ENCODE data around the gene BANF1.

Gene BANF1

DNA sequence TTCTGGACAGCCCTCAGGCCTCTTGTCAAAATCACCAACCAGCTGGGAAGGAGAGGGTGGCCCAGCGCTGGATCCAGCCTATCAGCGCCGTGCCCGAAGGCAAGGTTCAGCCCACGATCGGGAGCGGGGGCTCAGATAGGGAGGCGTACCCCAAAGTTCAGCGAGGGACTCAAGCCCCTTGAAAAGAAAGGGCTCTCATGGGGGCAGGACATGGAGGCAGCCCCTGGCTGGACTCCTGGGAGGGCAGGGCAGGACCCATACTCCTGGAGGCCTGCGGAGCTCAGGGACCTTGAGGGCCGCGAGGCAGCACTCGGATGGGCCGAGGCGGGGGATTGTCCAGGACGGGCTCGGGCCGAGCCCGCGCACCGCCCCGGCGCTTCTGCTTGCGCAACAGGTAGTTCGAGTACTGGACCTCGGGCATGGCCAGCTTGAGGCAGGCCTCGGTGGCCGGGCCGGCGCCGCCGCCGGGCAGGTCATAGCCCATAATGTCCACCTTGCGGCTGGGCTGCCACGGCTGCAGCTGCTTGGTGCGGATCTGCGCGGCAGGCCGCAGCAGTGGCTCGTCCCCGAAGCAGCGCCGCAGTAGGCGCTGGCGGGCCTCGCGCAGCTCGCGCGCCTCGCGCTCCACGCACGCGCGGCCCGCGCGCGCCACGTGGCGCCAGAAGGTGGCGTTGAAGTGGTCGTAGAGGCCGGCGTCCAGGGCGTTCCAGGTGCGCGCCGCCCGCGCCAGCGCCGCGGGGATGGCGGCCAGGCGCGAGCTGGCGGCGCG, 40.1 kb downstream of the BANF1 start:
- DNase-seq, result no peak

DNA sequence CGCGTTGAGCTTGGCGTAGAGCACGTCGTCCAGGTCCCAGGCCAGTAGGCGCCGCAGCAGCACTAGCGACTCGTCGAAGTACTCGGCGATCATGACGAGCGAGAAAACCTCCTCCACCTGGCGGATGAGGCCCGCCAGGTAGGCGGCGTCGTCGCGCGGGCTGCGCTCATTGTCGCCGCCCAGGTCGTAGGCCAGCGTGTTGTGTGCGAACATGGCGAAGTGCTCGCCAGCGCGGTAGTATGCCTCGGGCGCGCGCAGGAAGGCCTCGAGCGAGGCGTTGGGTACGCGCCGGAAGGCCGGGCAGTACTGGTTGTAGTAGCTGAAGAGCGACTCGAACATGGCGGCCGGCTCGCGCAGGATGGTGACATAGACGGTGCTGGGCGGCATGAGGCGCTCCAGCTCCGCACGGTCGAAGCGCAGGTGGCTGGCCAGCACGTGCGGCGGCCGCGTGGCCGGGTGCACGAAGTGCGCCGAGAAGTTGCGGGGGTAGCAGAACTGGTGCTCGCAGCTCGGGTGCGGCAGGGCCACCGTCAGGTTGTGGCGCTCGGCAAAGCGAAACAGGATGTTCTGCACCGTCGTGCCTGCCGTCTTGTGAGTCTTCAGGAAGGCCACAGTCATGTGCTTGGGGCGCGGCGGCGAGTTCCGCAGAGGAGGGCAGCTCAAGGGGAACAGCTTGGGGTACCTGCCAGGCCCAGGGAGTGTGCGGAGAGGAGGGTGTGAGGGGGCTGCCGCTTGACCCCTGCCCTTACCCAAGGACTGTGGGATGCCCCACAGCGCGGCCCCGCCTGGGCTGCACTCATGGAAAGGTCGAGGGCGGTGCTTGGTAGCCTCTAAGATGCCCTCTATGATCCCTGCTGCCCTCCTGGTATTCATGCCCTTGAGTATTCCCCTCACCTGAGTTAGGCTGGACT, 40.9 kb downstream of the BANF1 start:
- no peak for DNase-seq

DNA sequence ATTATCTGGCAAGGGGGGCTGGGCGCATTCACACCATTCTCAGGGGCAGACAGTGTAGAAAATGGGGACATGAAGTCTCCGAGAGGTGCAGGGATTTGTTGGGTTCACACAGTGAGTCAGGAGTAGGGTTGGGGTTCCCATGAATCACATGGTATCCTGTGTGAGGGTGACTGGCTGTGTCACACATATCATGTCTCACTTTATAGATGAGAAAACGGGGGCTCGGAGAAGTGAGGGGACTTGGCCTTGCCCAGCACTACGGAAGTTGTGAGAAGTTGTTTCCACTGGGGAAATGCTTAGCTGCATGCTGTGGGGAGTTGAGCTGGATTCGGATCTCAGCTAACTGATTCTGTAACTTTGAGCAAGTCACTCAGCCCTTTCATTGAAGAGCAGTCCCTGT, 42.5 kb downstream of the BANF1 start:
- no peak for DNase-seq

DNA sequence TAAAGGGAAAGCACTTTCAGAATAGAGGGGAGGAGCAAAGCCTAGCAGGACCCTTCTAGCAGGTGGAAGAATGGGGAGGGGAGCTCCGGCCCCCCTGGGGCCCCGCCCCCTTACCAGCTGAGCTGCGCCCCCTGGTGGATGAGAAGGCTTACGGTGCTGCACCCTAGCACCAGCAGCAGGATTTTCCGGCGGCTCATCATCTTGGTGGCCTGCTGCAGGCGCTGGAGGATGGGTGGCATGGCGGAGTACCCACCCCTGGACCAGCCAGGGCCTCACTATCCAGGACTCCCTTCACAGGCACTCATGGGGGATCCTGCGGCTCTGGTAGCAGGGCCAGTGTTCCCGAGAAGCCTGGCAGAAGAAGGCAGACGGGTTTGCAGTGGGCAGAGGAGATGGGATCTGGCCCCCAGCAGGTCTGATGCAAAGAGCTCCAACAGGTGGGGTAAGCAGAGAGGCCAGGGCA, 42.9 kb downstream of the BANF1 start:
- DNase-seq, result peak; percentile 83 to 88

DNA sequence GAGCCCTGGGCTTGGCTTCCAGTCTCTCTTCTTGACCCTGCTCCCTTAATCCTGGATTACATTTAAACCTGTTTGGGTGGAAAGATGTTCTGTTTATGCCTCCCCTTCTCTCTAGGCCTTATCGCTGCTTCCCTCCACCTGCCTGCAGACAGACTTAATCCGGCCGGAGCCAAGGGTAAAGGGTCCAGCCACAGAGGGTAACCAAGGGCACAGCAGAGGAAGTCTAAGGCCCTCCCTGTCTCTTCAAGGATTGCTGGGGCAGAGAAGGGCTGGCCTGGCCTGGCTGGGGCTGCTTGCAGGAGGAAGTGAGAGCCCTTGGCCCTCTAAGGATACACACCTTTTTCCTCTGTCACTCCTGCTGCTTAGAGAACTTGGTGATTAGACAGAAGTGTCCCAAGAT, 44.6 kb downstream of the BANF1 start:
- DNase-seq, result no peak

DNA sequence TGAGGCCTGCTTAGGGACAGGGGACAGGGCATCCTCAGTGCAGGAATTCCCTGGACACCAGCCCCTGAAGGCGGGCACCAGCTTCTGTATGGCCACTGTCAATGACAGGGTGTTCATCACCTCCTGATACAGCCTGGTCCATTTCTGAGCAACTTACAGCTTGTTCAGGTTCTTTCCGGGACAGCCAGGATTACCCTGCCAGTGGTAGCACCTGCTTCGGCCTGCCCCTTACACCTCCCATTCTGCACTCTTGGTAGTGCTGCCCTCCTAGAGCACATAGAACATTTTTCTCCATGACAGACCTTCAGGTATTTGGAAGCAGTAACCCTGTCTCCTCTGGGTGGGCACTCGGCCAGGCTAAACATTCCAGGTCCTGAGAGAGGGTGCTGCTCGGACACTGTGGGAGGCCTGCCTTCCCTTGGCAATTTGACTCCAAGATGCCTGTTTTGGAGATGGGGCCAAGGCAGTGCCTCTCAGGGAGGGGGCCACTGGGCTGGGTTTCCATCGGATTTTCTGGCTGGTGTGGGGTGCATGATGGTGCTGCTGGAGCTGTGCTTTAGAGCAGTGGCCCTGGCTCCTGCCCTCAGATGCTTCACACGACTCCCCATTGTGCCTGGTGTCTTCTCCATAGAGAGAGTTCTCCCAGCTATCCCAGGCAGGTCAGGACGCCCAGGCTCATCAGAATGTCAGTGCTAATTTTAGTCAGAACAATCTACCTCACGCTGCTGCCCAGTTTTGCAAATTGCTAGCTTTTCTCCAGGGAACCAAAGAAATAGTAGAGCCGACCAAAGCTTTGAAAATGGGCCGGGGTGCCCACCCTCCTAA, 45.5 kb downstream of the BANF1 start:
- DNase-seq, result no peak

DNA sequence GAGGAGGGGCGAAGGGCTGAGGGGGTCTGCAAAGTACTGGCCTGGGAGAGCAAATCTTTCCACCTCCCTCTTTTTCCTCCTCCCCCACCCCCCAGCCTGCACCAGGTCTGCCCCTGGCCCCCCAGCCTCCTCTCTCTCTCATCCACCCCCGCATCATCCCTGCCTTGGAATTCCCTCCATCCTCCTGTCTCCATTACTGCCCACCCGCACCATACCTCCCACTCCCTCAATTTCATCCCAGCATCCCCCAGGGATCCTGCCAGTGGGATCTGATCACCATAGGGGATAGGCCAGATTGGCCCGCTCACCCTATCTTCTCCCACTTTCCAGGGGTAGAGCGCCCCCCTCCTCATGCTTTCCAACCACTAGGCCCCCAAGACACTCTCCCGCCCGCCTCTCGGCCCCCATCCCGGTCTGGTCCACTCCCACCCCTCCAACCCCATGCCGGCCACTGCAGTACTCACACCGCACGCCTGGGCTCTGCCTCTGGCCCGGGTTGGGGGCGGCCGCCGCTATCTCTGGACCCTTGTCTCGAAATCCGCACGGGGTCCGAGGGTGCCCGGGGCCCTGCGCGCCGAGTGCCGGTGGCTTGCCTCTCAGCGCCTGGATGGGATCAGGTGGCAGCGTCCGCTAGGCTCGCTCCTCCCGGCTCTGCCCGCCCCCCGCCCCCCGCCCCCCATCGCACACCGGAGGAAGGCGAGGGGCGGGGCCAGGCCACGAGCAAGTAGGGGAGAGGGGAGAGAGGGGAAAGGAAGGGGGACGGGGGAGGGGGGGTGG, 46.4 kb downstream of the BANF1 start, which contains the start of gene GAL3ST3:
Gene GAL3ST3 (minus strand): TSS at position 615 of the 777 bp plus-strand sequence. CDS start 3,746 bp downstream, outside the sequence.
- DNase-seq, result no peak

DNA sequence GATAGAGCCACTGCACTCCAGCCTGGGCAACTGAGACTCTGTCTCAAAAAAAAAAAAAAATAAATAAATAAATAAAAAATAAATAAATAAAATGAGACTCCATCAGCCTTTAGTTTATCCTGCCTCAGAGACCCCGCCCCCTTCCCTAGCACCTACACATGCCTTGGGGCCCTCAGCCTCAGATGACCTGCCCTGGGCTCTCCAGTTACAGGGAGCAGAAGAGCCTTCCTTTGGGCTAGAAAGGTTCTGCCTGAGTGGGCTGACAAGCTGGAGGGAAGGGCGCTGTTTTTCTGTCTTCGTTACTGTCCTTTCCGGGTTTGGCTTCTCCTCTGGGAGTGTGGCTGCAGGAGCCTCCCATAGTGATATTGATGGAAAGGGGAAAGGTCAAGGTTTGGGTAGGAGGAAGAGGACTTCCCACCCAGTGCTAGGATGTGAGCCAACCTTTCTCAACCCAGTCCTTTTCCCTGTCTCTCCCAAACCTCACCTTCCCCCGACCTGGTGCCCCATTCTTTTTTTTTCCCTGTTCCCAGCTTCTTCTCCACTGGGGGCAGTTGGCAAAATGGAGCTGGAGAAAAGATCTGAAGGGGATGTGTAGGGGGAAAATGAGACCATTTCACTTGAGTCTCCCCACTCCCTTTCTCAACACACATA, 48.4 kb downstream of the BANF1 start:
- no peak for DNase-seq

DNA sequence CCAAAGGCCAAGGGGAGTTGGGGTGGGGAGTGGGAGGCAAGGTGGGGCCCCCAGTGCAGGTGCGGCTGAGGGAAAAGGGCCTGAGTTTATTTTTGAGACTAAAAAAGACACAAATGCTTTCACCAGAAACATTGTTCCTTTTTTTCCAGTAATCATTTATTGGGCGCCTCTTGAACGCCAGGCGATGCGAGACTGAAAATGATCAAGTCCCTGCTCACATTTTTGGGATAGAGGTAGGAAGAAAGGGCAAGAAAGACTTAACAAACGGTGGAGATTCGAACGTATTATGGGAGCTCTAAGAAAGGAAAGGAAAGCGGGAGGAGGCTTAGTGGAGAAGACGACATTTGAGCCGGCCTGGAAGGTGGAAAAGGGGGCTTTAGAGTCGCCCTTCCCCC, 49.1 kb downstream of the BANF1 start:
- DNase-seq, result no peak

DNA sequence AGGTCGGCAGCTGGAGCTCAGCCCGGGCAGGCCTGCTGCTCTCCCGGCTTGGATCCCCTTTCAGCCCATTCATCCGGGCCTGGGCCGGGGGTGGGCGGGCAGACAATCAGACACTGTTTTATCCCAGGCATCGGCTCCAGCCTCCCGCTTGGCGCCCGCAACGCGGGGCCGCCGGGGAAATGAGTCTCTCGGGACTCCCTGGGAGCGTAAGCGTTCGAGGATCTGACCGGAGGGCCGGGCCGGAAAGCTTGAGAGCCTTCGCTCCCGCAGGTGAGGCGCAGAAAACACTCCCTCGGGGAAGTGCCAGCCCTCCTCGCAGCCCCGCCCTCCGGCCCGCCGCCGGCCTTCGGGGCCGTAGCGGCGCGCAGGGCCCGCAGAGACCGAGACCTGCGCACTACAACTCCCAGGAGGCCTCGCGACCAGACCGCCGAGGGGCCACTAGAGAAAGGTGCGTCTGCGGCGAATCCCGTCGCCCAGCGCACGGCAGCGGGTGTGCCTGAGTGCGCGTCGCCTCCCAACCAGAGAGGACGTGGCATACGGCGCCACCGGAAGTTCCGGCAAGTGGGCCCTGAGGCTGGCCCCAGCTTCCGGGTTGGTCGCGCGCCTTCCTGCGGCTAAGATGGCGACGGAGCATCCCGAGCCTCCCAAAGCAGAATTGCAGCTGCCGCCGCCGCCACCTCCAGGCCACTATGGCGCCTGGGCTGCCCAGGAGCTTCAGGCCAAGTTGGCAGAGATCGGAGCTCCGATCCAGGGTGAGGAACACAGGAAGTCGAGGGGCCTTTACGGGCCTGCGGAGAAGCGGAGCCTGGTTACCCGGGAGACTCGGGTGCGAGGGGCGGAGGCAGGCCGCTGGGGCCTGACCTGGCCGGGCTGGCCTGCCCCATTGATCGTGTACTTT, 49.7 kb downstream of the BANF1 start, which contains the start of gene SF3B2:
Gene SF3B2 (plus strand): TSS at position 599 of the 898 bp plus-strand sequence. CDS start 21 bp downstream, at position 620.
- DNase-seq, result peak; percentile 95 to 97

DNA sequence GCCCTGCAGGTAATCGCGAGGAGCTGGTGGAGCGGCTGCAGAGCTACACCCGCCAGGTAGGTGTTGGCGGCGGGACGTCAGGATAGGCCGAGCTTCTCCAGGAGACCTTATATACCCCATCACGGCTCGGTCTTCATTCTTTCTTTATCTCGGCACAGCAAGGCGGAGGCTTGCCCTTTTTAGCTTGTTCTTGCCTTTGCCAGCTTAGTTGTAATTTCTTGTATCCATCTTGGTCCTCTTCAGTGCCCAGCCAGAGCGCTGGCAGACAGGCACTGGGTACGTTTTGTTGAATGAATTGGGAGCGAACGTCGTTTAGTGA, 50.3 kb downstream of the BANF1 start:
- no peak for DNase-seq
